Measurements from ENCODE around the gene BRSK2. TPM values are rescaled to one million over a fixed set of nuclear protein-coding genes. Genes with fewer than 3 reads are reported as not detected.

Gene BRSK2
- total RNA-seq, 1 donor from 2014 or later: 4.0 TPM

- TF ChIP-seq CTCF (IDR thresholded peaks at IDR 0.05; ENCODE audit: unreplicated experiment): no peak
- H3K27me3 Mint-ChIP-seq (ENCODE audit: unreplicated experiment): no peaks in the 10 kb centered on the region
- H3K36me3 Mint-ChIP-seq (ENCODE audit: low read depth, unreplicated experiment): no peaks in the 10 kb centered on the region
- H3K4me1 Mint-ChIP-seq (ENCODE audit: unreplicated experiment): no peaks in the 10 kb centered on the region
- no peaks in the 10 kb centered on the region for H3K9me3 Mint-ChIP-seq (ENCODE audit: unreplicated experiment)
- no peak for DNase-seq (ENCODE audit: low spot score)
- no peak overlapping the region for H3K4me3 Mint-ChIP-seq (ENCODE audit: unreplicated experiment)
- no peak overlapping the region for H3K27ac Mint-ChIP-seq (ENCODE audit: unreplicated experiment)
These were observed 65.5 kb downstream of the BRSK2 start for GRCh38 chr11:1455032-1455762.

- no peak for TF ChIP-seq CTCF (IDR thresholded peaks at IDR 0.05; ENCODE audit: unreplicated experiment)
- Mint-ChIP-seq H3K4me3 (ENCODE audit: unreplicated experiment) (no peak overlapping the region), H3K4me1 (ENCODE audit: unreplicated experiment) (no peaks in the 10 kb centered on the region), H3K27ac (ENCODE audit: unreplicated experiment) (no peak overlapping the region), H3K27me3 (ENCODE audit: unreplicated experiment) (no peaks in the 10 kb centered on the region), H3K36me3 (ENCODE audit: low read depth, unreplicated experiment) (no peaks in the 10 kb centered on the region), H3K9me3 (ENCODE audit: unreplicated experiment) (no peaks in the 10 kb centered on the region)
- DNase-seq (ENCODE audit: low spot score): no peak
These were observed 66.0 kb downstream of the BRSK2 start for GRCh38 chr11:1455763-1456060.

- DNase-seq (ENCODE audit: low spot score): no peak
- no peaks in the 10 kb centered on the region for H3K27me3 Mint-ChIP-seq (ENCODE audit: unreplicated experiment)
- TF ChIP-seq CTCF (IDR thresholded peaks at IDR 0.05; ENCODE audit: unreplicated experiment): no peak
- no peak overlapping the region for H3K4me3 Mint-ChIP-seq (ENCODE audit: unreplicated experiment)
- no peak overlapping the region for H3K27ac Mint-ChIP-seq (ENCODE audit: unreplicated experiment)
- no peaks in the 10 kb centered on the region for H3K36me3 Mint-ChIP-seq (ENCODE audit: low read depth, unreplicated experiment)
- H3K4me1 Mint-ChIP-seq (ENCODE audit: unreplicated experiment): no peaks in the 10 kb centered on the region
- no peaks in the 10 kb centered on the region for H3K9me3 Mint-ChIP-seq (ENCODE audit: unreplicated experiment)
These were observed 66.4 kb downstream of the BRSK2 start for GRCh38 chr11:1456176-1456575.

- Mint-ChIP-seq H3K36me3 (ENCODE audit: low read depth, unreplicated experiment) (no peaks in the 10 kb centered on the region), H3K27me3 (ENCODE audit: unreplicated experiment) (peaks cover 2% of the 10 kb centered on the region), H3K27ac (ENCODE audit: unreplicated experiment) (no peak overlapping the region), H3K4me3 (ENCODE audit: unreplicated experiment) (no peak overlapping the region), H3K4me1 (ENCODE audit: unreplicated experiment) (no peaks in the 10 kb centered on the region), H3K9me3 (ENCODE audit: unreplicated experiment) (no peaks in the 10 kb centered on the region)
- DNase-seq (ENCODE audit: low spot score): no peak
- no peak for TF ChIP-seq CTCF (IDR thresholded peaks at IDR 0.05; ENCODE audit: unreplicated experiment)
These were observed 67.0 kb downstream of the BRSK2 start for GRCh38 chr11:1456596-1457325.

GRCh38 chr11:1457326-1457680 is 67.6 kb downstream of the BRSK2 start:
- H3K27me3 Mint-ChIP-seq (ENCODE audit: unreplicated experiment): peaks cover 2% of the 10 kb centered on the region
- H3K4me1 Mint-ChIP-seq (ENCODE audit: unreplicated experiment): no peaks in the 10 kb centered on the region
- no peaks in the 10 kb centered on the region for H3K36me3 Mint-ChIP-seq (ENCODE audit: low read depth, unreplicated experiment)
- no peak for TF ChIP-seq CTCF (IDR thresholded peaks at IDR 0.05; ENCODE audit: unreplicated experiment)
- H3K9me3 Mint-ChIP-seq (ENCODE audit: unreplicated experiment): no peaks in the 10 kb centered on the region
- H3K27ac Mint-ChIP-seq (ENCODE audit: unreplicated experiment): no peak overlapping the region
- no peak overlapping the region for H3K4me3 Mint-ChIP-seq (ENCODE audit: unreplicated experiment)
- no peak for DNase-seq (ENCODE audit: low spot score)
